CD8-positive, alpha-beta memory T cell (primary cell): ENCODE data around the gene GLYAT. TPM values are rescaled to one million over a fixed set of nuclear protein-coding genes. Genes with fewer than 3 reads are reported as not detected.

ENCODE experiments used
- CTCF ChIA-PET: fragments of 350-600 bp; sonication (Branson Sonifier 250); formaldehyde crosslinking; loops from one replicate; lab custom pipeline; 2021; ENCODE audit warnings: antibody characterized with exemption; lab: Charles Lee
- POLR2A ChIA-PET: fragments of 350-600 bp; sonication (Branson Sonifier 250); formaldehyde crosslinking; loops from one replicate; lab custom pipeline; 2021; ENCODE audit warnings: antibody characterized with exemption; lab: Charles Lee
- DNase-seq, 5 donors: peaks; one replicate each; pipeline versions ENCODE4 v3.0.0 to v3.0.0-alpha.2; 2020 to 2022; ENCODE audit warnings: mixed read lengths in 1 of 5
- H3K27ac ChIP-seq: one replicate; pipeline ENCODE4 v1.7.0; 2013; ENCODE audit warnings: low read depth, mild to moderate bottlenecking, low read length, moderate library complexity
- H3K27me3 ChIP-seq: 2 replicates; pipeline ENCODE4 v1.7.0; 2013; ENCODE audit warnings: low read length, mild to moderate bottlenecking; ENCODE audit not compliant: insufficient read depth, poor library complexity, severe bottlenecking
- H3K36me3 ChIP-seq: 2 replicates; pipeline ENCODE4 v1.7.0; 2013; ENCODE audit warnings: mild to moderate bottlenecking, low read length, moderate library complexity; ENCODE audit not compliant: insufficient read depth
- H3K4me1 ChIP-seq: 2 replicates; pipeline ENCODE4 v1.7.0; 2013; ENCODE audit warnings: mild to moderate bottlenecking, low read length, moderate library complexity; ENCODE audit not compliant: insufficient read depth
- H3K4me3 ChIP-seq: 2 replicates; pipeline ENCODE4 v1.7.0; 2013; ENCODE audit warnings: mild to moderate bottlenecking, low read length
- H3K9me3 ChIP-seq: 2 replicates; pipeline ENCODE4 v1.7.0; 2013; ENCODE audit warnings: mild to moderate bottlenecking, low read length
- H3K27ac Mint-ChIP-seq, 8 donors: one replicate each; pipeline ENCODE4 v1.8.0; 2020 to 2021; ENCODE audit warnings: mixed read lengths in 8 of 8, mild to moderate bottlenecking in 6 of 8, inconsistent platforms in 3 of 8, moderate library complexity in 3 of 8
- H3K27me3 Mint-ChIP-seq, 2 donors: one replicate each; pipeline ENCODE4 v1.8.0; 2020 to 2021; ENCODE audit warnings: mixed read lengths in 2 of 2, mild to moderate bottlenecking in 1 of 2, moderate library complexity in 1 of 2
- H3K36me3 Mint-ChIP-seq, 3 donors: one replicate each; pipeline ENCODE4 v1.8.0; 2020 to 2021; ENCODE audit warnings: mixed read lengths in 3 of 3, inconsistent platforms in 1 of 3, mild to moderate bottlenecking in 1 of 3
- H3K4me1 Mint-ChIP-seq, 3 donors: one replicate each; pipeline ENCODE4 v1.8.0; 2020 to 2021; ENCODE audit warnings: mixed read lengths in 3 of 3, inconsistent platforms in 1 of 3, mild to moderate bottlenecking in 1 of 3
- H3K4me3 Mint-ChIP-seq, 7 donors: one replicate each; pipeline ENCODE4 v1.8.0; 2020 to 2021; ENCODE audit warnings: mixed read lengths in 7 of 7, mild to moderate bottlenecking in 6 of 7, moderate library complexity in 4 of 7, inconsistent platforms in 2 of 7
- H3K9me3 Mint-ChIP-seq, 5 donors: one replicate each; pipeline ENCODE4 v1.8.0; 2020 to 2022; ENCODE audit warnings: mixed read lengths in 5 of 5, mild to moderate bottlenecking in 3 of 5, moderate library complexity in 2 of 5, inconsistent platforms in 1 of 5
- polyA plus RNA-seq: library from polyadenylated mRNA; unstranded; fragments of 300-500 nt; fragmentation: Illumina TruSeq; gene quantifications from one replicate; pipeline ENCODE4 v1.2.3, GENCODE V29; 2021
- total RNA-seq, 2 experiments: library from RNA; stranded (reverse); gene quantifications; one replicate each; pipeline ENCODE4 v1.2.3, GENCODE V29; 2021

GLYAT gene
- total RNA-seq (not detected), polyA plus RNA-seq (not detected)

- peak within 1 kb of the TSS in 1 of 8 donors; percentile 10 for H3K27ac Mint-ChIP-seq
- H3K4me1 Mint-ChIP-seq: peaks cover 9 to 14% (median 10%) of the 10 kb centered on the region in 3 donors
- Histone ChIP-seq H3K4me1 (peaks cover 27% of the 10 kb centered on the region), H3K9me3 (no peaks in the 10 kb centered on the region), H3K36me3 (no peaks in the 10 kb centered on the region), H3K27me3 (no peaks in the 10 kb centered on the region), H3K27ac (no peak within 1 kb of the TSS), H3K4me3 (no peak within 1 kb of the TSS)
- no peak for DNase-seq
- ChIA-PET POLR2A (no interaction called here), CTCF (no interaction called here)
- peaks cover 6 to 32% of the 10 kb centered on the region in 2 donors for H3K27me3 Mint-ChIP-seq
- H3K36me3 Mint-ChIP-seq: no peaks in the 10 kb centered on the region
- H3K9me3 Mint-ChIP-seq: no peaks in the 10 kb centered on the region
- no peak within 1 kb of the TSS for H3K4me3 Mint-ChIP-seq
Measured at GRCh38 chr11:58731819-58732218, at the start of gene GLYAT. TSS of gene GLYAT (minus strand) at chr11:58731943. CDS start at chr11:58724496, 7,447 bp downstream.

GRCh38 chr11:58781345-58781744, 49.6 kb upstream of the GLYAT start:
- Histone ChIP-seq H3K27me3 (no peaks in the 10 kb centered on the region), H3K4me1 (no peaks in the 10 kb centered on the region), H3K9me3 (no peaks in the 10 kb centered on the region), H3K36me3 (no peaks in the 10 kb centered on the region), H3K27ac (no peak overlapping the region), H3K4me3 (no peak overlapping the region)
- CTCF ChIA-PET: no interaction called here
- peaks cover 1 to 3% of the 10 kb centered on the region in 2 donors for H3K27me3 Mint-ChIP-seq
- no peaks in the 10 kb centered on the region for H3K4me1 Mint-ChIP-seq
- no peak overlapping the region for H3K4me3 Mint-ChIP-seq
- H3K36me3 Mint-ChIP-seq: no peaks in the 10 kb centered on the region
- DNase-seq: no peak
- no peak overlapping the region for H3K27ac Mint-ChIP-seq
- POLR2A ChIA-PET: no interaction called here
- no peaks in the 10 kb centered on the region for H3K9me3 Mint-ChIP-seq

GRCh38 chr11:58780578-58780977, 48.8 kb upstream of the GLYAT start:
- CTCF ChIA-PET: no interaction called here
- H3K27ac ChIP-seq: no peak overlapping the region
- Mint-ChIP-seq H3K36me3 (no peaks in the 10 kb centered on the region), H3K4me3 (no peak overlapping the region), H3K4me1 (no peaks in the 10 kb centered on the region), H3K27me3 (peaks cover 1 to 9% of the 10 kb centered on the region in 2 donors), H3K27ac (no peak overlapping the region), H3K9me3 (no peaks in the 10 kb centered on the region)
- no peaks in the 10 kb centered on the region for H3K4me1 ChIP-seq
- no peak for DNase-seq
- H3K9me3 ChIP-seq: no peaks in the 10 kb centered on the region
- no peaks in the 10 kb centered on the region for H3K36me3 ChIP-seq
- no peaks in the 10 kb centered on the region for H3K27me3 ChIP-seq
- H3K4me3 ChIP-seq: no peak overlapping the region
- POLR2A ChIA-PET: no interaction called here

GRCh38 chr11:58776891-58777710, 45.4 kb upstream of the GLYAT start:
- no peaks in the 10 kb centered on the region for H3K4me1 ChIP-seq
- Mint-ChIP-seq H3K9me3 (no peaks in the 10 kb centered on the region), H3K36me3 (no peaks in the 10 kb centered on the region), H3K4me3 (no peak overlapping the region), H3K27ac (no peak overlapping the region), H3K4me1 (no peaks in the 10 kb centered on the region), H3K27me3 (peaks cover 3 to 17% of the 10 kb centered on the region in 2 donors)
- H3K27me3 ChIP-seq: no peaks in the 10 kb centered on the region
- no peaks in the 10 kb centered on the region for H3K9me3 ChIP-seq
- ChIA-PET POLR2A (no interaction called here), CTCF (interaction anchor here (1.3 kb wide), 1 partner anchor 11 kb away, joined by 3 read pairs; no protein-coding TSS in a partner anchor)
- H3K4me3 ChIP-seq: no peak overlapping the region
- no peaks in the 10 kb centered on the region for H3K36me3 ChIP-seq
- H3K27ac ChIP-seq: peak overlapping the region; percentile 87
- no peak for DNase-seq

- peaks cover 0 to 5% (median 0%) of the 10 kb centered on the region in 3 donors for H3K4me1 Mint-ChIP-seq
- Histone ChIP-seq H3K27me3 (no peaks in the 10 kb centered on the region), H3K9me3 (no peaks in the 10 kb centered on the region), H3K27ac (peak overlapping the region; percentile 87), H3K4me3 (no peak overlapping the region), H3K4me1 (no peaks in the 10 kb centered on the region), H3K36me3 (no peaks in the 10 kb centered on the region)
- no peaks in the 10 kb centered on the region for H3K9me3 Mint-ChIP-seq
- H3K27me3 Mint-ChIP-seq: peaks cover 7 to 29% of the 10 kb centered on the region in 2 donors
- no peak overlapping the region for H3K27ac Mint-ChIP-seq
- H3K4me3 Mint-ChIP-seq: no peak overlapping the region
- no peaks in the 10 kb centered on the region for H3K36me3 Mint-ChIP-seq
- ChIA-PET CTCF (interaction anchor here (1.3 kb wide), 1 partner anchor 13 kb away, joined by 3 read pairs; no protein-coding TSS in a partner anchor), POLR2A (no interaction called here)
- no peak for DNase-seq
Measured at GRCh38 chr11:58775066-58775708, 43.4 kb upstream of the GLYAT start.

GRCh38 chr11:58774164-58774593, 42.4 kb upstream of the GLYAT start:
- H3K4me1 ChIP-seq: no peaks in the 10 kb centered on the region
- H3K4me1 Mint-ChIP-seq: peaks cover 0 to 5% (median 0%) of the 10 kb centered on the region in 3 donors
- H3K36me3 ChIP-seq: no peaks in the 10 kb centered on the region
- H3K36me3 Mint-ChIP-seq: no peaks in the 10 kb centered on the region
- no peaks in the 10 kb centered on the region for H3K9me3 Mint-ChIP-seq
- H3K27ac ChIP-seq: peak overlapping the region; percentile 87
- peaks cover 7 to 29% of the 10 kb centered on the region in 2 donors for H3K27me3 Mint-ChIP-seq
- H3K9me3 ChIP-seq: no peaks in the 10 kb centered on the region
- H3K4me3 Mint-ChIP-seq: no peak overlapping the region
- ChIA-PET CTCF (no interaction called here), POLR2A (no interaction called here)
- H3K27ac Mint-ChIP-seq: no peak overlapping the region
- no peaks in the 10 kb centered on the region for H3K27me3 ChIP-seq
- no peak overlapping the region for H3K4me3 ChIP-seq
- no peak for DNase-seq

- no peak overlapping the region for H3K4me3 ChIP-seq
- no peaks in the 10 kb centered on the region for H3K9me3 ChIP-seq
- H3K36me3 ChIP-seq: no peaks in the 10 kb centered on the region
- Mint-ChIP-seq H3K4me1 (peaks cover 0 to 5% (median 0%) of the 10 kb centered on the region in 3 donors), H3K36me3 (no peaks in the 10 kb centered on the region), H3K9me3 (no peaks in the 10 kb centered on the region), H3K27ac (no peak overlapping the region), H3K4me3 (no peak overlapping the region), H3K27me3 (peaks cover 7 to 29% of the 10 kb centered on the region in 2 donors)
- no peak for DNase-seq
- H3K4me1 ChIP-seq: no peaks in the 10 kb centered on the region
- ChIA-PET POLR2A (no interaction called here), CTCF (no interaction called here)
- H3K27me3 ChIP-seq: no peaks in the 10 kb centered on the region
- H3K27ac ChIP-seq: peak overlapping the region; percentile 86
Measured at GRCh38 chr11:58773337-58773736, 41.6 kb upstream of the GLYAT start.
